Activated CD8-positive, alpha-beta memory T cell treated with anti-CD3 and anti-CD28 coated beads for 48 hours (primary cell): Measurements from ENCODE around the gene TCF23.
"Not testable (repeated sequence)": the region's sequence is repeated elsewhere in the genome, so short reads cannot be mapped to it uniquely, and the experiment has no call there.

Experiments used
- DNase-seq, 3 experiments: peaks; one replicate each; pipeline ENCODE4 v3.0.0-alpha.2; 2020; ENCODE audit warnings: low read depth in 2 of 3, low spot score in 2 of 3

Gene TCF23

GRCh38 chr2:27148801-27149439 lies at the start of gene TCF23:
TSS of gene TCF23 (plus strand) at chr2:27149004. CDS start at chr2:27149134, 130 bp downstream.
- no peak for DNase-seq

- DNase-seq, result no peak
Measured at GRCh38 chr2:27099334-27099955, 49.4 kb upstream of the TCF23 start.

DNA sequence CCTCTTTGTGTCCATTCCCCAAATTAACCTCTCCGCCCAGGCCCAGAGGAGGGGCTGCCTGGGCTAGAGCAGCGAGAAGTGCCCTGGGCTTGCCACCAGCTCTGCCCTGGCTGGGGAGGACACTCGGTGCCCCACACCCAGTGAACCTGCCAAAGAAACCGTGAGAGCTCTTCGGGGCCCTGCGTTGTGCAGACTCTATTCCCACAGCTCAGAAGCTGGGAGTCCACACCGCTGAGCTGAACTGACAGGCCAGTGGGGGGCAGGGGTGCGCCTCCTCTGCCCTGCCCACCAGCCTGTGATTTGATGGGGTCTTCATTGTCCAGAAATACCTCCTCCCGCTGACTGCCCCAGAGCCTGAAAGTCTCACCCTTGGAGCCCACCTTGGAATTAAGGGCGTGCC lies 48.8 kb upstream of the TCF23 start:
- no peak for DNase-seq

GRCh38 chr2:27102329-27102728 lies 46.5 kb upstream of the TCF23 start:
- no peak for DNase-seq

GRCh38 chr2:27105981-27106380 lies 42.8 kb upstream of the TCF23 start:
- no peak for DNase-seq

- no peak for DNase-seq
Measured at GRCh38 chr2:27108221-27108620, 40.6 kb upstream of the TCF23 start.

- DNase-seq, result no peak
Measured at GRCh38 chr2:27109083-27109482, 39.7 kb upstream of the TCF23 start.

GRCh38 chr2:27110603-27111352 lies 38.0 kb upstream of the TCF23 start:
- DNase-seq, result not testable (repeated sequence)

DNA sequence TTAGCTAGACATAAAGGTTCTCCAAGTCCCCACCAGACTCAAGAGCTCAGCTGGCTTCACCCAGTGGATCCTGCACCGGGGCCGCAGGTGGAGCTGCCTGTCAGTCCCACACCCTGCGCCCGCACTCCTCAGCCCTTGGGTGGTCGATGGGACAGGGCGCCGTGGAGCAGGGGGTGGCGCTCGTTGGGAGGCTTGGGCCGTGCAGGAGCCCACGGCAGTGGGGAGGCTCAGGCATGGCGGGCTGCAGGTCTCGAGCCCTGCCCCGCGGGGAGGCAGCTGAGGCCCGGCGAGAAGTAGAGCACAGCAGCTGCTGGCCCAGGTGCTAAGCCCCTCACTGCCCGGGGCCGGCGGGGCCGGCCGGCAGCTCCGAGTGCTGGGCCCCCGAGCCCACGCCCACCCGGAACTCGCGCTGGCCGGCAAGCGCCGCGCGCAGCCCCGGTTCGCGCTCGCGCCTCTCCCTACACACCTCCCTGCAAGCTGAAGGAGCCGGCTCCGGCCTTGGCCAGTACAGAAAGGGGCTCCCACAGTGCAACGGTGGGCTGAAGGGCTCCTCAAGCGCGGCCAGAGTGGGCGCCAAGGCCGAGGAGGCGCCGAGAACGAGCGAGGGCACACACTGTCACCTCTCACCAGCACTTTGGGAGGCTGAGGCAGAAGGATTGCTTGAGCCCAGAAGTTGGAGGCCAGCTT lies 37.3 kb upstream of the TCF23 start:
- not testable (repeated sequence) for DNase-seq

DNA sequence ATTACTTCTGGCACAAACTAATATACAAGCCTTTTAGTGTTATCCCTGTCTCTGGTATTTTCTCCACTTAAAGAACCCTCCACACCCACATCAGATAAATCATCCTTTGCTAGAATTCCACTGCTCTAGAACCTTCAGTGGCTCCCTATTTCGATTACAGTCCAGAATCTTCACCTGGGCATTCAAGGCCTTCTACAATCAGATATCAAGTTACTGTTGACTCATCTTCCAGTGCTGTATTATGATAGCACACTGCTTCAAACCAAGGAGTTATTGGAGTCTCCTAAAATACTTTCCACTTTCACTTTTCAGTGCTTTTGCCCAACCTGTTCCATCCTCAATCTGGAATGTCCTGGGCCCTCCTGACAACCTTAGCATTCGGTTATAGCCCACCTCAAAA lies 33.3 kb upstream of the TCF23 start:
- DNase-seq, result no peak

DNA sequence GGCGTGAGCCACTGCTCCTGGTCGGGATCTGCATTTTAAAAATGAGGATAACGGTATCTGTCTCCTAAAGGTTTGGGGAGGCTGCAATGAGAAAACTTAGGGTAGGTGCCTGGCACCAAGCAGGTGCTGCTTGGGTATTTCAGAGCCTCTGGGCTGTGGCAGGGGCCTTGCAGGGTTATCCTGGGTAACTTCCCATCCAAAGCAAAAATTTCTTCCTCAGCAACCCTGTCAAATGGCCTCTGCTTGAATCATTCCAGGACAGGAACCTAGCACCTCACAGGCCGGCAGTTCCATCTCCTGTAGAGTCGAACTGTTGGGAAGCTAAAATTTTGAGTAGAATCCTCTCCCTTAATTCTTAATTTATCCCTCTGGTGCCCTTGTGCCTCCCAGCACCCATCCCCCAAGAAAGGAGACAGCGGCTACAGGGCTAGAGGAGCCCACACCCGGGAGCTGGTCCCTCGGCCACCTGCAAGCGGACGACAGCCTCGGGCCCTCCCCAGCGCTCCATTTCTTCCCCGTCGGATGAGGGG lies 30.7 kb upstream of the TCF23 start:
- DNase-seq, result no peak

GRCh38 chr2:27118525-27119329 lies 30.1 kb upstream of the TCF23 start, which contains the start of gene CGREF1:
TSS of gene CGREF1 (minus strand) at chr2:27119128. CDS start at chr2:27104366, 14,762 bp downstream.
- DNase-seq, result no peak

GRCh38 chr2:27119330-27119670 lies 29.5 kb upstream of the TCF23 start:
- not testable (repeated sequence) for DNase-seq

DNA sequence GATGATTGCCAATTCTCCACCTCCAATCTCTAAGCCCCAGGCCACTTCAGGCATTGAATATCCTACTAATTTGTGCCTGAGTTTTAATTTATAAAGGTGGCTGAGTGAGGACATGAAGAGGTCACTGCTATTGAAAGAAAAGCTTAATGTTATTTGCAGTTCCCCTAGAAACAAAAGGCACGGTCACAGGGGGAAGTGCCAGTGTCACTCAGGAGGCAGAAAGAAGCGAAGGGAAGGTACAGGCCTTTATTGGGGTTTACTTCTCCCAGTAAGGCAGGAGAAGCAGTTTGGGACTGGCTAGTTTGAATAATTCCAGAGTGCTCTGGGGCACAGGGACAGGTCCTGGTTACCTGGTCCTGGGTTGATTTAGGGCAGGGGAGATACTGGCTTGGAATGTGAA lies 26.9 kb upstream of the TCF23 start:
- no peak for DNase-seq

DNA sequence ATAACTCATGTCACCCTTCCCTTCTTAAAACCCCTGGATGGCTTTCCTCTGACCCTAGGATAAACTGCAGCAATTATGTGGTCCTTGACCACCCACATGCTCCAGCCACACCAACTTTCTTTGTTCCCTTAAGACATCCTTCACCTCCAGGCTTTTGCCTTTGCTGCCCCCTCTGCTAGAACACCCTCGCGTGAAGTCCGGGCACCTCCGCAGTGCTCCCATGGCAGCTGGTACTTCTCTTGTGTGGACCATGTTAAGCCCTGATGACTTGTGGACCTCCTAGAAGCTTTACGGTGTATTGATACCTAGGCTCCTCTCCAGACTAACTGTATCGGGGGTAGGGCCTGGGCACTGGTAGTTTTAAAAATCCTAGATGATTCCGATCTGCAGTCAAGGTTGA lies 26.0 kb upstream of the TCF23 start:
- no peak for DNase-seq

- peak in 2 of 3 experiments; percentile 30 to 42 for DNase-seq
Measured at GRCh38 chr2:27123302-27124150, 25.3 kb upstream of the TCF23 start, which contains the start of gene ABHD1. TSS of gene ABHD1 (plus strand) at chr2:27123815. CDS start at chr2:27123949, 134 bp downstream.

GRCh38 chr2:27125104-27125503 lies 23.7 kb upstream of the TCF23 start:
- DNase-seq, result no peak

DNA sequence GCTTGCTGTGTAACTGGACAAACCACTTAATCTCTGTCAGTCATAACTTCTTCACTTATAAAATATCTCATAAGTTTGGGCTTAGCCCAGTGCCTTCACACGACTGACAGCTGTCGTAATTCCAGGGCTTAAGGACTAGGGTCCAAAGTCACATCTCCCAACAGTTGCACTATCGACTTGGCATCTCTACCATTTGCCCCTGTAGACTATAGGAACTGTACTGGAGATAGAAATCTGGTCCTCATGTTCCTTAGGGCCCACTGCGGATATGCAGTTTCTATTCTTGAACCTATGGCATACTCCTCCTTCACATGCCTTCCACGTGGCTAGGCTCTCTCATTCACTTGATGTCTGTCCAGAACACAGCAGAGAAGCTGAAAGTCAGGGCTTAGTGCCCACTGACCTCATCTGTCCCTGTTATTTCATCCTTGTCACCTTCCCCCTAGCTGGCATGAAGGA lies 22.5 kb upstream of the TCF23 start:
- no peak for DNase-seq

DNA sequence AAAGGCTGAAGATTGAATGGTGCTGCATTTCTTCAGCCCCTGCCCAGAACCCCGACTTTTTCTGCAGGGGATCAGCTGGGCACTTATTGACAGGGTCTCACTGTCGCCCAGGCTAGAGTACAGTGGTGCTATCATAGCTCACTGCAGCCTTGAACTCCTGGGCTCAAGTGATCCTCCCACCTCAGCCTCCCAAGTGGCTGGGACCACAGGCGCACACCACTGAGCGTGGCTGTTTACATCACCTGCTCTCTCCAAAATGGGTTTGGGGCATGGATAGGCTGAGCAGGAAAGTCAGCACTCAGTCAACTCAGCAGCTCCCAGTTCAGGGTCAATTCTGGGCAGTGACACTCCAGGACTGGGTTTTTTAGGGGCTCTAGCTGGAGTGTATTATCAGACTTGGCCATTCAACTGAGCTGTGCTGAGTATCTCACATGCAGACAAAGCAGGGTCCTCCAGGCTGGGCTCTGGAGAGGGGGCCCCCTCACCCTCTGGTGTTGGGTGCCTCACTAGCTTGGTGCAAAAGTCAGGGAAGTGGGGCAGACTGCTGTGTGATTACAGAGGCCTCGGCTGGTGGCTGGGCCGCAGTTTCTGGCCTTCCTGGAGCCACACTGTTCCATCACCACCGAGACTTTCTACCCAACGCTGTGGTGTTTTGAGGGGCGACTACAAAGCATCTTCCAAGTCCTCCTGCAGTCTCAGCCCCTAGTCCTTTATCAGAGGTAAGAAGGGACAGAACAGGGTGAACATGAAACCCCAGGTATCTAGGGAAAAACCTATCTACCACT lies 20.7 kb upstream of the TCF23 start:
- no peak for DNase-seq
